ENCODE results near the gene SRGAP1.

Gene SRGAP1

DNA sequence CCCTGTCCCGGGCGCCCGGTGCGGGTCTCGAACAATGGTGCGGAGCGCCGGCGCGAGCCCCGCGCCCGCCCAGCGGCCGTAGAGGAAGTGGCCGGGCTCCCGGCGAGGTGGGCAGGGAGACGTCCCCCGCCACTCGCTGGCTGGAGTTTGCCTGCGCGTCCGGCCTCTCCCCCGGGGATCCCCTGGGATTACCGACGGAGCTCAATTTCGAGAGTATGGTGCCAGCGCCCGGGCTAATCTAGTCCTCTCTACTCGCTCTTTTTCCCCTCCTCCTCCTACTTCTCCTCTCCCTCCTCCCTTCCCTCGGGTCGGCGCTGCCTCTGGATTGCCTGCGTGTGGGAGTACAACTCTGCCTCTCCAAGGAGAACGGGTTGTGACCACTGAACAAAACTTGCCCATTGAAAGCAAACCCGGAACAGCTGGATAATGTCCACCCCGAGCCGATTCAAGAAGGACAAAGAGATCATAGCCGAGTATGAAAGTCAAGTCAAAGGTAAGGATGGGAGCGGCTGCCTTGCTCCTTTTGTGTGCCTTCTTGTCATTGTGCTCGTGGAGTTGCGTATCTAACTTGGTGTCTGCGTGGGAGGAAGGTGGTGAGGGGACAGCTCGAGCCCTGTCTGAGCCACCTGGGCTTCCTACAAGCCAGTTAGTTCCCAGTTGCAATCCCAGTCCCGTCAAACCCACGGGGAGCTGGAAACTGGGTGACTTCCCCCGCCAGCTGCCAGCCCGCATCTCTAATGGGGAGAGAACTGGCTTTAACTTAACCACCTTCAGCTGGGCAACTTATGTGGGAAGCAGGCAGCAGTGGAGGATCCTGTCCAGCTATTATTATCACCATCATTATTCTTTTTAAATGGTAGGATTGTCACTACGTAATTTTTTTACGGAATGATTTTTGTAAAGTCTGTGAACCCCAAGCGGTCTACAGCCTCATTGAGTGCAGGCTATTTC is at the start of gene SRGAP1:
Gene SRGAP1 (plus strand): TSS at position 310 of the 951 bp plus-strand sequence. CDS start 117 bp downstream, at position 427.
- DNase-seq (ENCODE audit: low read depth in 3 of 3), result no peak

GRCh38 chr12:63795032-63795687 is 49.3 kb upstream of the SRGAP1 start:
- DNase-seq (ENCODE audit: low read depth in 3 of 3), result no peak

DNA sequence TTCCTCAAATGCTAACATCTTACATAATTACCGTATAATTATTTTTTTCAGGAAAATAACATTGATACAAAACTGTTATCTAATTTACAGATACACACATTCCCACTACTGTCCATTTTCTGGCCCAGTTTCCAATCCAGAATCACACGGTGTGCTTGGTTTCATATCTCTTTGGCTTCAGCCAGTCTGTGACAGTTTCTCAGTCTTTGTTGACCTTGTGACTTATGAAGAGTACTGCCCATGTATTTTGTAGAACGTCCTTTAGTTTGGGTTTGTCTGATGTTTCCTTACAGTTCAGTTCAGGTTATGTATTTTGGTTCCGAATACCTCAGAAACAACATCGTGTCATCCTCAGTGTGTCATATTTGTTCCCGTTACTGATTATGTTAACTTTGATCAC is 48.6 kb upstream of the SRGAP1 start:
- DNase-seq (ENCODE audit: low read depth in 3 of 3), result no peak

- no peak for DNase-seq (ENCODE audit: low read depth in 3 of 3)
These were observed 42.4 kb upstream of the SRGAP1 start for GRCh38 chr12:63802012-63802608.

GRCh38 chr12:63804746-63805145 is 39.8 kb upstream of the SRGAP1 start:
- no peak for DNase-seq (ENCODE audit: low read depth in 3 of 3)

GRCh38 chr12:63805704-63806672 is 38.5 kb upstream of the SRGAP1 start:
- no peak for DNase-seq (ENCODE audit: low read depth in 3 of 3)

- no peak for DNase-seq (ENCODE audit: low read depth in 3 of 3)
These were observed 35.9 kb upstream of the SRGAP1 start for GRCh38 chr12:63808631-63809030.

DNA sequence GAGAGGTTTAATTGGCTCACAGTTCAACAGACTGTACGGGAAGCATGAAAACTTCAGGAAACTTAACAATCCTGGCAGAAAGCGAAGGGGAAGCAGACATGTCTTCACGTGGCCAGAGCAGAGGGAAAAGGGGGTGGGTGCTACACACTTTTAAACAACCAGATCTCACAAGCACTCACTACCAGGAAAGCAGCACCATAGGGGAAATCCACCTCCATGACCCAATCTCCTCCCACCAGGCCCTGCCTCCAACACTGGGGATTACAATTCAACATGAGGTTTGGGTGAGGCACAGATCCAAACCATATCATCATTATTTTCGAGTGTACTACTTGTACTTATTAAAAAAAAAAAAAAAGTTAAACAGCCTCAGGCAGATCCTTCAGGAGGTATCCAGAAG is 34.9 kb upstream of the SRGAP1 start:
- no peak for DNase-seq (ENCODE audit: low read depth in 3 of 3)

DNA sequence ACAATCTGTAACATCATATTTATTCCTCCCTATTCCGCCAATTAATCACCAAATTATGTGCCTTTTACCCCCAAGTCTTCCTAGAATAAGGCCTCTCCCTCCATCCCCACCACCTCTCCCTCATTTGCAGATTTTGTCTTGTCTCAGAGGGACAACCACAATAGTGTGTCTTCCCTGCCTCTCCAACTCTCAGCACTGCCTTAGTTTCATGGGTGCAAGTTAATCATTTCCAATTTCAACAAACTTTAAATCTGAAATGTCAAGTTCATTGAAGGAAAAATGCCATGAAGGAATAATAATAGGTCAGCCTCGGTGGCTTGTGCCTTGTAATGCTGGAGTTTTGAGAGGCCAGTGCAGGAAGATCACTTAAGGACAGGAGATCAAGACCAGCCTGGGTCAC is 33.2 kb upstream of the SRGAP1 start:
- DNase-seq (ENCODE audit: low read depth in 3 of 3), result no peak

DNA sequence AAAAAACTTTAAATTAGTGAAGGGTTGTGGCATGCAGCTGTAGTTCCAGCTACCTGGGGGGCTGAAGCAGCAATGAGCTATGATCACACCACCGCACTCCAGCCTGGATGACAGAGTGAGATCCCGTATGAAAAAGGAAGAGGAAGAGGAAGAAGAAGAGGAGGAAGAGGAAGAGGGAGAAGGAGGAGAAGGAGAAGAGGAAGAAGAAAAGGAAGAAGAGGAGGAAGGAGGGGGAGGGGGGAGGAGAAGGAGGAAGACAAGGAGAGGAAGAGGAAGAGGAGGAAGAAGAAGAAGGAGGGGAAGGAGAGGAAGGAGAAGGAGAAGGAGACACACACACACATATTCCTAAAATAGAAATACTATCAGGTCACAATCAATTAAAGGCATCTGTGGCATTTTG is 32.7 kb upstream of the SRGAP1 start:
- DNase-seq (ENCODE audit: low read depth in 3 of 3), result no peak

DNA sequence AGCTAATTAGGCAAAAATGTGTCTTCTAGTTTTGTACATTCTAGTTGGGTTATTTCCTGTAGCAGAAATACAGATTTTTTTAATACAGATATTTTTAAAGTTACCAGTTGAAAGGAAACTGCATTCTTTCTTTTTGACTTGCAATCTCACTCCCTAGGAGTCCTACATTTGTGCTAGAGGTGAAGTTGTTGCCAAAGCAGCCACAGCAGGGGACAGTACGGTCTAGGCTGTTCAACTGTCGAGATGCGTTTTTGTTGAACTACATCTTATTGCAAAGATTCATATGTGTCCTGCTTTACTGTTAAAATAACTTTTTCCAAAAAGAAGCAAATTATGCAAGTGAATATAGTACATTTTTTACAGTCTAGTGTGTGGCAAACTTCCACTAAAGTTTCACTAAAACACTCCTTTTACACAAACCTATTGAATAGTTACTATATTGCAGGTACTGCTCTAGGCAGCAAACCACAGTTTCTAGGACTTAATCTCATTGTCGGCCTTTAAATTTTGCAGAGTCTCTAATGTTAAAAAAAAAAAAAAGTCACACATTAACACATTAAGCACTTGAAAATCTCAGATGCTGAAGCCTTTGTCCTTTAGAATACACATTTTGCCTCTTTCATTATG is 30.2 kb upstream of the SRGAP1 start:
- DNase-seq (ENCODE audit: low read depth in 3 of 3), result no peak

- DNase-seq (ENCODE audit: low read depth in 3 of 3), result no peak
These were observed 29.0 kb upstream of the SRGAP1 start for GRCh38 chr12:63815482-63815852.

- DNase-seq (ENCODE audit: low read depth in 3 of 3), result no peak
These were observed 28.5 kb upstream of the SRGAP1 start for GRCh38 chr12:63816031-63816430.

DNA sequence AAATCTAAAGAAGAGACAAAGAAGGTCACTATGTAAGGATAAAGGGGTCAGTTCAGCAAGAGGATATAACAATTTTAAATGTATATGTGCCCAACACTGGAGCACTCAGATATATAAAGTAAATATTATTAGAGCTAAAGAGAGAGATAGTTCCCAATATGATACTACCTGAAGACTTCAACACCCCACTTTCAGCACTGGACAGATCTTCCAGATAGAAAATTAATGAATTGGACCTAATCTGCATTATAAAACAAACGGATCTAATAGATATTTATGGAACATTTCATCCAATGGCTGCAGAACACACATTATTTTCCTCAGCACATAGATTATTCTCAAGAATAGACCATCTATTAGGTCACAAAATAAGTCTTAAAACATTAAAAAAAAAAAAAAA is 24.1 kb upstream of the SRGAP1 start:
- DNase-seq (ENCODE audit: low read depth in 3 of 3), result no peak

DNA sequence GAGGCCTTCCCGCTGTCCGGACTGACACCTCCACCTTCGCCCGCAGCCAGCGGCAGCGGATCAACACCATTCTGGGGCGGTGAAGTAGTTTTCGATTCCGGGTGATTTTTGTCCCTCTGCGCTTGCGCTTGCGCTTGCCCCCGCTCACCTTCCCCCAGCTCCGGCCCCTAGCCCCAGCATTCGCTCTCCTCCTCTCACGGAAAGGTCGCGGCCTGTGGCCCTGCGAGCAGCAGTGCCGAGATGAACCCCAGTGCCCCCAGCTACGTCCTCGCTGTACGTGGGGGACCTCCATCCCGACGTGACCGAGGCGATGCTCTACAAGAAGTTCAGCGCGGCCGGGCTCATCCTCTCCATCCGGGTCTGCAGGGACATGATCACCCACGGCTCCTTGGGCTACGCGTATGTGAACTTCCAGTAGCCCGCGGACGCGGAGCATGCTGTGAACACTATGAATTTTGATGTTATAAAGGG is 22.7 kb upstream of the SRGAP1 start:
- DNase-seq (ENCODE audit: low read depth in 3 of 3), result peak in 1 of 3 donors; percentile 6

DNA sequence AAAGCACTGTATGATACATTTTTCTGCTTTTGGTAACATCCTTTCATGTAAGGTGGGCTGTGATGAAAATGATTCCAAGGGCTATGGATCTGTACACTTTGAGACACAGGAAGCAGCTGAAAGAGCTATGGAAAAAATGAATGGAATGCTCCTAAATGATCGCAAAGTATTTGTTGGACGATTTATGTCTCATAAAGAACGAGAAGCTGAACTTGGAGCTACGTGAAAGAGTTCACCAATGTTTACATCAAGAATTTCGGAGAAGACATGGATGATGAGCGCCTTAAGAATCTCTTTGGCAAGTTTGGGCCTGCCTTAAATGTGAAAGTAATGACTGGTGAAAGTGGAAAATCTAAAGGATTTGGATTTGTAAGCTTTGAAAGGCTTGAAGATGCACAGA is 22.1 kb upstream of the SRGAP1 start:
- no peak for DNase-seq (ENCODE audit: low read depth in 3 of 3)

- no peak for DNase-seq (ENCODE audit: low read depth in 3 of 3)
These were observed 21.5 kb upstream of the SRGAP1 start for GRCh38 chr12:63823040-63823439.

GRCh38 chr12:63826006-63826585 is 18.4 kb upstream of the SRGAP1 start:
- DNase-seq (ENCODE audit: low read depth in 3 of 3), result no peak

DNA sequence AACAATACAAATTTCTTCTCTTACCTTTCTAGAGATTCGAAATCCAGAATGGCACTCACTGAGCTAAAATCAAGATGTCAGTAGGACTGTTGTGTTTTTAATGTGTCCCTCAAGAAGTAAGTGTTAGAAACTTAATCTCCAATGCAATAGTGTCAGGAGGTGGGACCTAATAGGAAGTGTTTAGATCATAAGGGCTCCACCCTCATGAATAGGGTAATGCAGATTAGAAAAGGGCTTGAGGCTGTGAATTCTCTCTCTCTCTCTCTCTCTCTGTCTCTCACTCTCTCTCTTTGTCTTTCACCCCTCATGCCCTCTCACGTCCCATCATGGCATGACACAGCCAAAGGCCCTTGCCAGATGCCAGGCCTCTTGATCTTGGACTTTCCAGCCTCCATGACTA is 15.6 kb upstream of the SRGAP1 start:
- DNase-seq (ENCODE audit: low read depth in 3 of 3), result no peak

- DNase-seq (ENCODE audit: low read depth in 3 of 3), result no peak
These were observed 8.5 kb upstream of the SRGAP1 start for GRCh38 chr12:63836046-63836445.

DNA sequence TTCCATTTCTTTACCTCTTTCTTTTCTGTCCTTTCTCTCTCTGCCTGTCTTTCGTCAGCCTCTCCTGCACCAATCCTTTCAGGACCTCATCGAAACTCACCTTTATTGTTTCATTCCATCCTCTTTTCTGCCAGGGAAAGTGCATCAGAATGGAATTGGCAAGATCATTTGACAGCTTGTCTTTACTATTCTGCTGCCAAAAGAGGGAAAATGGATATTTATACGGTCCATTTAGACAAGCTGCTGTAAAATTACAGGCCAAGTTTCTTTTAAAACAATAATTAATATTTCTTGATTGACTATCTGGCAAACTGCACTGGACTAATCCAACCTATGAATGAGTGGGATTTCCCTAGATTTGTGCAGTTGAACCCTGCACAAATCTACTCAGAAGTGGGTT is 7.6 kb upstream of the SRGAP1 start:
- no peak for DNase-seq (ENCODE audit: low read depth in 3 of 3)

All from stimulated activated CD4-positive, alpha-beta T cell treated with anti-CD3 and anti-CD28 coated beads, TNF-alpha, amount 100 ng/mL, for 48 hours (primary cell).